GM19455 (cell line): Measurements from ENCODE around the gene PC.
"Not testable (repeated sequence)": the region's sequence is repeated elsewhere in the genome, so short reads cannot be mapped to it uniquely, and the experiment has no call there.

Experiments
- ATAC-seq: cut with Tn5 transposase; IDR thresholded peaks from one replicate; pipeline ENCODE4 v1.9.1; 2021; ENCODE audit not compliant: unreplicated experiment

PC gene, protein sequence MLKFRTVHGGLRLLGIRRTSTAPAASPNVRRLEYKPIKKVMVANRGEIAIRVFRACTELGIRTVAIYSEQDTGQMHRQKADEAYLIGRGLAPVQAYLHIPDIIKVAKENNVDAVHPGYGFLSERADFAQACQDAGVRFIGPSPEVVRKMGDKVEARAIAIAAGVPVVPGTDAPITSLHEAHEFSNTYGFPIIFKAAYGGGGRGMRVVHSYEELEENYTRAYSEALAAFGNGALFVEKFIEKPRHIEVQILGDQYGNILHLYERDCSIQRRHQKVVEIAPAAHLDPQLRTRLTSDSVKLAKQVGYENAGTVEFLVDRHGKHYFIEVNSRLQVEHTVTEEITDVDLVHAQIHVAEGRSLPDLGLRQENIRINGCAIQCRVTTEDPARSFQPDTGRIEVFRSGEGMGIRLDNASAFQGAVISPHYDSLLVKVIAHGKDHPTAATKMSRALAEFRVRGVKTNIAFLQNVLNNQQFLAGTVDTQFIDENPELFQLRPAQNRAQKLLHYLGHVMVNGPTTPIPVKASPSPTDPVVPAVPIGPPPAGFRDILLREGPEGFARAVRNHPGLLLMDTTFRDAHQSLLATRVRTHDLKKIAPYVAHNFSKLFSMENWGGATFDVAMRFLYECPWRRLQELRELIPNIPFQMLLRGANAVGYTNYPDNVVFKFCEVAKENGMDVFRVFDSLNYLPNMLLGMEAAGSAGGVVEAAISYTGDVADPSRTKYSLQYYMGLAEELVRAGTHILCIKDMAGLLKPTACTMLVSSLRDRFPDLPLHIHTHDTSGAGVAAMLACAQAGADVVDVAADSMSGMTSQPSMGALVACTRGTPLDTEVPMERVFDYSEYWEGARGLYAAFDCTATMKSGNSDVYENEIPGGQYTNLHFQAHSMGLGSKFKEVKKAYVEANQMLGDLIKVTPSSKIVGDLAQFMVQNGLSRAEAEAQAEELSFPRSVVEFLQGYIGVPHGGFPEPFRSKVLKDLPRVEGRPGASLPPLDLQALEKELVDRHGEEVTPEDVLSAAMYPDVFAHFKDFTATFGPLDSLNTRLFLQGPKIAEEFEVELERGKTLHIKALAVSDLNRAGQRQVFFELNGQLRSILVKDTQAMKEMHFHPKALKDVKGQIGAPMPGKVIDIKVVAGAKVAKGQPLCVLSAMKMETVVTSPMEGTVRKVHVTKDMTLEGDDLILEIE

DNA sequence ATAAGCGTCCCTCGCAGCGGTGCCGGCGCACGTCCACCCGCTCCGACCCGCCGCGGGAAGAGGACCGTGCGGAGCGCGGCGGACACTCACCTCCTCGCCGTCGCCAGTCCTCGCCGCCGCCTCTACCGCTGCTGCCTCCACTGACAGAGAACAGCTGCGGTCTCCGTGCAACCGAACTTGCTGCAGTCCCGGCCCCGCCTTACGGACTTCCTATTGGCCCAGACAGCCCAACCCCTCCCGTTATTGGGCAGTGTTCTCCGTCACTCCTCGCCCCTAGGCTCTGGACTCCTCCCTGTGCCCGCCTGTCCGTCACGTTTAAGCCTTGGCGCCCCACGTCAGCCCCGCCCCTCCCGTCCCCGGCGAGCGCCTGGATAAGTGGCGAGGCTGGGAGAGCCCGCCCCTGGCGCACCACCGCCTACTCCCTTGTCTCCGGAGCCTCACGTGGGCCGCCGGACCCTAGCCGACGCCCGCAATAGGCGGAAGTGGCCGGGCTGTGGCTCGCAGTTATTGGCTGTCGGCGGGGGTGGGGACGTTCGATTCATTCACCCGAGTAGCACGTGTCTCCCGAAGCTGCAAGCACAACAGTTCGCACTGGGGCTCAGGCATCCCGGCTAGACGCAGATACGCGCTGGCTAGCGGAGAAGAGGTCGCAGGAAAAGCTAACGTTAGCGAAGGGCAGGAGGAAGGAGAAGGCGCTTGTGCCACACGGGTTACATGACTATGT is at the start of gene PC:
PC (minus strand) TSS at position 152 of the 724 bp plus-strand sequence. CDS start 86,224 bp downstream, outside the sequence.
- ATAC-seq: peak; percentile 96

DNA sequence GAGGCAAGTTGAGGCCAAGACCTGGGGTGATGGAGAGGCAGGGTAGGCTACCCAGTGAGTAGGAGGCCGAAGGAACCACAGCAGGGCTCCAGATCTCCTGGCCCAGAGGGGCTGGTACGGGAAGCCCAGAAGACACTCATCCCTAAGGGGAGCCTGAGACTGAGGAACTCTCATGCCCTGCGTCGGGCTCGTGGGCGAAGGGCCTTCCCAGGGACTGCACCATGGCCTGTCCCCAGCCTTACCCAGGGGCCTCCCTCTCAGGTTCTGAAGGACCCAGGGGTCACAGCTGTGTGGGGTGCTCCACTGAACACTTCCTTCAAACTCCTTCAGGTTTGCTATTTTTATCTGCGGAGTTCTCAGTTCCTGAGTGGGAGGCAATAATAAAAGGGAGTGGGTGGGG is 48.9 kb upstream of the PC start:
- no peak for ATAC-seq

- ATAC-seq: no peak
Observed at GRCh38 chr11:67006029-67006884, 48.1 kb upstream of the PC start.

DNA sequence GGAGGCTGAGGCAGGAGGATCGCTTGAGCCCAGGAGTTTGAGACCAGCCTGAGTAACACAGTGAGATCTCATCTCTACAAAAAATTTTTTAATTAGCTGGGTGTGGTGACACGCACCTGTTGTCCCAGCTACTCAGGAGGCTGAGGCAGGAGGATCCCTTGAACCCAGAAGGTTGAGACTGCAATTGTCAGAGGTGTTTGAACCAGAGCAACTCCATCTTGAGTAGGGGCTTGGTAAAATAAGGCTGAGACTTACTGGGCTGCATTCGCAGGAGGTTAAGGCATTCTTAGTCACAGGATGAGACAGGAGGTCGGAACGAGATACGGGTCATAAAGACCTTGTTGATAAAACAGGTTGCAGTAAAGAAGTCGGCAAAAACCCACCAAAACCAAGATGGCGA is 47.0 kb upstream of the PC start:
- ATAC-seq: not testable (repeated sequence)

GRCh38 chr11:67002921-67003411 is 44.8 kb upstream of the PC start:
- no peak for ATAC-seq

DNA sequence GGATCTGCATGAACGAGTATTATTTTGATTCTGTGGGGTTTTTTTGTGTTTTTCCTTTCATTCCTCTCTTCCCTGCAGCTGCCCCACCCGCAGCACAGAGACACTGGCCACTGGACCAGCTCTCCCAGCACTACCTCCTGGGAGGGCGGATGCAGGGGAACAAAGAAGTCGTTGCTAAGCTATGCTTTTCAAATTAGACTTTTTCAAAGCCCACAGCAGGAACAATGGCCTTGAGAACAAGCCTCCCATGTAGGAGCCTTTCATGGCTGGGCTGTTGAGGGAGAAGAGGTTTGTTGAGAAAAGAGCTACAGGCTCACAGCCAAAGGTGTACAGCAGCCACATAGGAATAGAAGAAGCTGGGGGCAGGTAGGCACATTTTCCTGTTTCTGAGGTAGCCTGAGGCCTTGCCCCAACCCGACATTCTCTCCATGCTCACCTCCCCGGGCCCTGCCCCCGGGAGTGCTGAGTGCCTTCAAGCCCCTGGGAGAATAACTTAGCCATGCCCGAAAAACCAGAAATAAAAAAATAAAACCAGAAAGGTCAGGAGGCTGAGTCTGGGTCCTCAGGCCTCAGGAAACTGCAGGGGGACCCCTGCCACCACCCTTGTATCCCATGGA is 44.2 kb upstream of the PC start:
- ATAC-seq: no peak

- ATAC-seq: no peak
Observed at GRCh38 chr11:67001332-67001731, 43.1 kb upstream of the PC start.

DNA sequence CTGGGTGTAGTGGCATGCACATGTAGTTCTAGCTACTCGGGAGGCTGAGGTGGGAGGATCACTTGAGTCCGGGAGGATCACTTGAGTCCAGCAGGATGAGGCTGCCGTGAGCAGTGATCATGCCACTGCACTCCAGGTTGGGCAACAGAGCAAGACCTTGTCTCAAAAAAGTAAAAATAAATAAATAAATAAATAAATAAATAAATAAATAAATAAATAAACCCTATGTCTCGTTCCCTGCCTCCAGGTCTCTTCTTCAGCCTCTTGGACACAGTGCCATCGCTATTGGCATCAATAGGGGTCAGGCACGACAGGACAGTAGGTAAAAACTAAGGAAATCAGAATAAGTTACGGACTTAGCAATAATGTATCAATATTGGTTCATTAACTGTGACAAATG is 41.4 kb upstream of the PC start:
- no peak for ATAC-seq

DNA sequence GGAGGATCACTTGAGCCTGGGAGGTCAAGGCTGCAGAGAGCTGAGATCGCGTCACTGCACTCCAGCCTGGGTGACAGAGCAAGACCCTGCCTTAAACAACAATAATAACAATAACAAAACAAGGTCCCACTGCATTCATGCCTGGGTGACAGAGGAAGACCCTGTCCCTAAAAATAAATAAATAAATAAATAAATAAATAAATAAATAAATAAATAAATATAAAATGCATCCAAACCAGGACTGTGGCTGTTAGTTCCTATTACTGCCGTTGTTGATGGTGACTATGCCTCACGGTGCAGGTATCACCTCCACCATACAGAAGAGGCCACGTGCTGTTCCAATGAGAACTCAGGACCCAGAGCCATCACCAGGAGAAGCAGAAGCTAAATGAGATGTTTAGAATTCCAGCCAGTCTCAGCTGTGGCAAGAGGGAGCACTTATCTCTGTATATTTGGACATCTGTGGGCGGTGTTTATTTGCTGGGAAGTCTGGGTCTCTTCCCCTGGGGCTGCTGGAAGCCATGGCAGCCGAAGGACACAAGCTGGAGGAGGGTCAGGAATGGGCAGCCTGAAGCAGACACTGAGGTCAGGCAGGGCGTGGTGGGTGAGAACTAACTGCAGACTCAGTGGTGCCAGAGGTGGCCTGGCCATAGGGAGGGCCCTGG is 38.6 kb upstream of the PC start:
- ATAC-seq: no peak

- ATAC-seq: no peak
Observed at GRCh38 chr11:66992041-66992440, 33.9 kb upstream of the PC start.

- ATAC-seq: not testable (repeated sequence)
Observed at GRCh38 chr11:66989360-66989759, 31.2 kb upstream of the PC start.

DNA sequence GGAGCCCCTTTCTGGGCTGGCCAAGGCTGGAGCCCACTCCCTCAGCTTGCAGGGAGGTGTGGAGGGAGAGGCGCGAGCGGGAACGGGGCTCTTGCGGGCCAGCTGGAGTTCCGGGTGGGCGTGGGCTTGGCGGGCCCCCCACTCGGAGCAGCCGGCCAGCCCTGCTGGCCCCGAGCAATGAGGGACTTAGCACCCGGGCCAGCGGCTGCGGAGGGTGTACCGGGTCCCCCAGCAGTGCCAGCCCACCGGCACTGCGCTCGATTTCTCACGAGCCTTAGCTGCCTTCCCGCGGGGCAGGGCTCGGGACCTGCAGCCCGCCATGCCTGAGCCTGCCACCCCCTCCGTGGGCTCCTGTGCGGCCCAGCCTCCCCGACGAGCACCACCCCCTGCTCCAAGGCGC is 30.6 kb upstream of the PC start:
- ATAC-seq: not testable (repeated sequence)

DNA sequence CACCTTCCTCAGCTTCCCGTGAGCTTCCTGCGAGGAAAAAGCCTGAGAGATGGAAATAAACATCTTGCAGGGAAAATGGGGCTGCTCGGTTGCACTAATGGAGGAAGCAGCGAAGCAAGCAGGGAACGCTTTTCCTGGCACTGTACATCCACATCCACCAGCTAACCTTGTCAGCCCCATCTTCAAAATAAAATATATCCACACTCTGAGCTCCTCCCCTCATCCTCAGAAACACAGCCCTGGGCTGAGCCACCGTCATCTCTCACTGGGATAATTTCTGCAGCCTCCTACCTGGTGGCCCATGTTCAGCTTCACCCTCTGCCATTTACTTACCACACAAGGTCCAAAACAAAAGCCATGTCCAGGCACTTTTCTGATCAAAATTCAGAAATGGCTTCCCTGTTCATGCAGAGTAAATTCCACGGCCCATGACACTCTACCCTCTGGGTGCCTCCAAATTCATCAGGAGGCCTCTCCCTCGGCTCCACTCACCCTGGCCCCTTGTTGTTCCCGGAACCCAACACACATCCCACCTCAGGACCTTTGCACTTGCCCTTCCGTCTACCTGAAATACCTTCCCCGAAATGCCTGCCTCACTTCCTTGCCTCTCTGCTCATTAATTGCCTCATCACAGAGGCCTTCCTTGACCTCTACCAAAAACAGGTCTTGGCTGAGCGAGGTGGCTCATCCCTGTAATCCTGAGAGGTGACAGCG is 29.9 kb upstream of the PC start:
- no peak for ATAC-seq

DNA sequence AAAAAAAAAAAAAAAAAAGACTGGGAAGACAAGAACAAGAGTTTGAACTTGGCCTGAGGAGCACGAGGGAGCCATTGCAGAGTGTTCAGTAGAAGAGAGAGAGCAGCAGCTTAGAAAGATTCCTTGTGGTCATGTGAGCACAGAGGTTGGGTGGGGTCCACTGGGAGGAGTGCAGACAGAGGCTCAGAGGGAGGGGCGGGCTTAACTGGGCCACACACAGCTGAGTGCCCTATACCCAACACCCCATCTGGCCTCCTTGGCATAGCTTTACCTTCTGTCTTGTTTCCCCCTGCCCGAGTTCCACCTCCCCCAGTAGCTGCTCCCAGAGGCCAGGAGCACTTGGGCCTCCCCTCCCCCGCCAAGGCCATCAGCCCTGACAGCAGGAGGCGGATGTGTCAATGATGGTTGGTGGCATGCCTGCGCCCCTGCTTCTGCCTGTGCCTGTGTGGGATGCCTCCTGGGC is 29.0 kb upstream of the PC start:
- ATAC-seq: no peak

DNA sequence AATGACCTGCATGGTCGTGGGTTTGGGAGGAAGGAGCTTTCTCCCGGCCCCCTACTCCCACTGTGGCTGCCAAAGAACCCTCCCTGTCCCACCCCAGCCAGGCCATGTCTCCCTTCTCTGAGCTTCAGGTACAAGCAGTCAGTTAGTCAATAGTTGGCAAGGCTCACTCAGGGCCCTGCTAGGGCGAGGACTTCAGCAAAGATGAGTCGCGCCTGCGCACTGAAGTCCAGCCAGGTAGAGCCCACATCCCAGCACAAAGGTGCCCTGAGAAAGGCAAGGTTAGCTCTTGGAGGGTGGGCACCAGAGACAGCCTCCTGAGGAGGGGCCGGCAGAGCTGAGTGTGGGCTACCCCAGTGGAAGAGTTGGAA is 28.0 kb upstream of the PC start:
- no peak for ATAC-seq

GRCh38 chr11:66985508-66986177 is 27.5 kb upstream of the PC start:
- no peak for ATAC-seq

DNA sequence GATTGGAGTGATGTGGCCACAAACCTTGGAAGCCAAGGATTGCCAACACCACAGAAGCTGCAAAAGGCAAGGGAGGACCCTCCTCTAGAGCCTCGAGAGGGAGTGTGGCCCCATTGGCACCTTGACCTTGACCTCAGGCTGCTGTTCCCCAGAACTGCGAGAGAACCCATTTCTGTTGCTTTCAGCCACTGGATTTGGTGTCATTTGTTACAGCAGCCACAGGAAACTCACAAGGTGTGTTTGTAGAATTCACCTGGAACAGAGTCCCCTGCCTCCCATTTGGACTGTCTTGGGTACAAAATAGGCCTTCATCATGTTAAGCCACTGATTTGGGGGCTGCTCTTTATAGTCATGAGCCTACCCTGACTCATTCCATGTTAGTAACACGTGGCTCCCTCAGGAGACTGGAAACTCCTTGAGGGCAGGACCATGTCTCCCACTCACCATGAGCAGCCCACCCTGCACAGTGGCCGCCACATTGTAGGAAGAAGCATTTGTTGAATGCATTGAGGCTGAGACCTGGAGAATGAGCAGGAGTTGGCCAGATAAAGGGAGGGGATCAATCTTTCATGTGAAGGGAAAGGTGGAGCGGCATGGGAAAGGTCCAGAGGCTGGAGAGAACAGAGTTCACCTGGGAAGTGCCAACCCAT is 25.2 kb upstream of the PC start:
- no peak for ATAC-seq
